Neutrophil (primary cell): ENCODE measurements around the gene MSH3.
"Not testable (repeated sequence)": the region's sequence is repeated elsewhere in the genome, so short reads cannot be mapped to it uniquely, and the experiment has no call there.

ENCODE experiments used
- H3K27ac ChIP-seq: fragments of 200-600 bp; sonication (generic); 2 replicates; pipeline ENCODE4 v1.5.1; 2016; ENCODE audit warnings: mild to moderate bottlenecking, moderate library complexity
- H3K27me3 ChIP-seq: fragments of 200-600 bp; sonication (generic); 2 replicates; pipeline ENCODE4 v1.6.0; 2016; ENCODE audit warnings: mild to moderate bottlenecking
- H3K36me3 ChIP-seq: fragments of 200-600 bp; sonication (generic); 2 replicates; pipeline ENCODE4 v1.5.1; 2017
- H3K4me1 ChIP-seq, 2 experiments: fragments of 200-600 bp in 1 of 2; sonication (generic) in 1 of 2; 1 replicate in 1 of 2; 2 replicates in 1 of 2; pipeline versions ENCODE4 v1.5.1 to v1.6.1; 2013 to 2016; ENCODE audit warnings: low read depth in 1 of 2, low read length in 1 of 2, mild to moderate bottlenecking in 1 of 2, moderate library complexity in 1 of 2; ENCODE audit not compliant: control insufficient read depth in 1 of 2, insufficient read depth in 1 of 2
- H3K4me3 ChIP-seq, 2 experiments: fragments of 200-600 bp in 1 of 2; sonication (generic) in 1 of 2; 1 replicate in 1 of 2; 2 replicates in 1 of 2; pipeline ENCODE4 v1.5.1; 2013 to 2016; ENCODE audit warnings: low read depth in 1 of 2, low read length in 1 of 2, mild to moderate bottlenecking in 1 of 2, moderate library complexity in 1 of 2
- H3K9me3 ChIP-seq: fragments of 200-600 bp; sonication (generic); 2 replicates; pipeline ENCODE4 v1.5.1; 2016
- TF ChIP-seq, protein P1 (sequence below): fragments of 200-600 bp; sonication (generic); IDR thresholded peaks from 2 replicates; pipeline ENCODE4 v1.5.1; 2016; ENCODE audit warnings: antibody characterized with exemption

Gene MSH3

DNA sequence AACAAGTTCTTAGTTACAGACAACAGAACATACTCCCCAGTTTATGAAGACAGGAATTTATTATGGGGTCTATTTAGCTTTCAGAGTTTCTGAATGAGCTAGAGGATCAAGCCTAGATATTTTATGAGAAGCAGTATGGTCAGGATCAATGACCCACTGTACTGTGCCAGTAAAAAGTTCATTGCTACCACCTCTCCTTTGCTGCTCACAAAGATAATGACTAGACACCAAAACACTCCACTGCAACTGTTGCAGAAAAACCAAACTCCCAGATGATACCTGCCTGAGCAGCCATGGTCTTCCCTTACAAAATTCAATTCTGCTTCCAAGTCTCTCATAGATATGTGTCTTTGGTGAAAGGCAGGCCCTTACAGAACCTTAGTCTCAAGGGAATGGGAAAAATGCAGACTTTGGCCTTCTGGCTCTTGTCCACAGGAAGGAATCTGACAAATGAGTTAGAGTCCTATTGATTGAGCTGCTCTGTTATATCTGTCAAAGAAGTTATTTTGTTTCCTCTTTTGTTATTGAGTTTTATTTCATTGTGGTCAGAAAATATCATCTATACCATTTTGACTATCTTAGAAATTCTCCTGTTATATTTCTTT, 231.0 kb downstream of the MSH3 start:
- no peaks in the 10 kb centered on the region for H3K4me1 ChIP-seq
- no peaks in the 10 kb centered on the region for H3K36me3 ChIP-seq
- H3K27ac ChIP-seq = no peak overlapping the region
- no peak overlapping the region for H3K4me3 ChIP-seq
- H3K27me3 ChIP-seq = no peaks in the 10 kb centered on the region
- TF ChIP-seq, protein P1, sequence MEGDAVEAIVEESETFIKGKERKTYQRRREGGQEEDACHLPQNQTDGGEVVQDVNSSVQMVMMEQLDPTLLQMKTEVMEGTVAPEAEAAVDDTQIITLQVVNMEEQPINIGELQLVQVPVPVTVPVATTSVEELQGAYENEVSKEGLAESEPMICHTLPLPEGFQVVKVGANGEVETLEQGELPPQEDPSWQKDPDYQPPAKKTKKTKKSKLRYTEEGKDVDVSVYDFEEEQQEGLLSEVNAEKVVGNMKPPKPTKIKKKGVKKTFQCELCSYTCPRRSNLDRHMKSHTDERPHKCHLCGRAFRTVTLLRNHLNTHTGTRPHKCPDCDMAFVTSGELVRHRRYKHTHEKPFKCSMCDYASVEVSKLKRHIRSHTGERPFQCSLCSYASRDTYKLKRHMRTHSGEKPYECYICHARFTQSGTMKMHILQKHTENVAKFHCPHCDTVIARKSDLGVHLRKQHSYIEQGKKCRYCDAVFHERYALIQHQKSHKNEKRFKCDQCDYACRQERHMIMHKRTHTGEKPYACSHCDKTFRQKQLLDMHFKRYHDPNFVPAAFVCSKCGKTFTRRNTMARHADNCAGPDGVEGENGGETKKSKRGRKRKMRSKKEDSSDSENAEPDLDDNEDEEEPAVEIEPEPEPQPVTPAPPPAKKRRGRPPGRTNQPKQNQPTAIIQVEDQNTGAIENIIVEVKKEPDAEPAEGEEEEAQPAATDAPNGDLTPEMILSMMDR = no peak
- H3K9me3 ChIP-seq = no peaks in the 10 kb centered on the region

DNA sequence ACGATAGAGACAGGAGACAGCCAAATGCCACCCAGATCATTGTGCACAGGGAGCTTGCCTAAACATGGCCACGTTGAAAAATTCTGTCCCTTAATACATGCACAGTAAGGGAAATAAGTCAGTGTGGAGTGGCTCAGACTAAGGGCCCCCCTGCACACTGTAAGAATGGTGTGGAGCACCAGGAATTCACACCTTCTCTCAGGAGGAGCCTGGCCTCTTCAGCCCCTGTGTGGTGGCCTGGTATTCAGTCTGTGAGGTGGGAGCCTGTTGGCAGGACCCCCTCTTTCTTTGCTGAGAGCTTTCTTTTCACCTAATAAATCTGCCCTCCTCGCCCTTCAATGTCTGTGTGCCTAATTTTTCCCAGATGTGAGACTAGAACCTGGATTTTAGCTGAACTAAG, 239.6 kb downstream of the MSH3 start:
- H3K4me3 ChIP-seq = no peak overlapping the region
- no peaks in the 10 kb centered on the region for H3K27me3 ChIP-seq
- H3K36me3 ChIP-seq = no peaks in the 10 kb centered on the region
- TF ChIP-seq, protein P1 = no peak
- H3K27ac ChIP-seq = no peak overlapping the region
- H3K4me1 ChIP-seq = no peaks in the 10 kb centered on the region
- no peaks in the 10 kb centered on the region for H3K9me3 ChIP-seq

DNA sequence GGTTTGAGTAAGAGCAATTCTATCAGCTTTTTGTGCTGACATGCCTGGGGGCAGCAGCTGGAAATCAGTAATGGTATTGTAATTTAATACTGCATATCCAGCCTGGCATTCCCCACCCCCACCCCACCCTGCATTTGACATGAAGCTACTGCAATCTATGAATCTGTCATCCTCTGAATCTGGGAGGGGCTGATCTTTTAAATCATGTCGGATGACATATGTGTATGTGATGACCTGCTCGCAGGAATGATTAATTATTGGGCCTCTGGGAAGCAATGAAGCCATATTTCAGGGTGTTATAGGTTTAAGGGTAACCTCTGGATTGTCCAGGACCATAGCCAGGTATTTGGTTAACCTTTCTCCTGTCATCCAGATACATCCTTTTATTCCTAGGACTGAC, 241.1 kb downstream of the MSH3 start:
- Histone ChIP-seq H3K36me3 (no peaks in the 10 kb centered on the region), H3K9me3 (no peaks in the 10 kb centered on the region), H3K27ac (no peak overlapping the region), H3K4me1 (no peaks in the 10 kb centered on the region), H3K27me3 (no peaks in the 10 kb centered on the region), H3K4me3 (no peak overlapping the region)
- TF ChIP-seq, protein P1 = no peak

DNA sequence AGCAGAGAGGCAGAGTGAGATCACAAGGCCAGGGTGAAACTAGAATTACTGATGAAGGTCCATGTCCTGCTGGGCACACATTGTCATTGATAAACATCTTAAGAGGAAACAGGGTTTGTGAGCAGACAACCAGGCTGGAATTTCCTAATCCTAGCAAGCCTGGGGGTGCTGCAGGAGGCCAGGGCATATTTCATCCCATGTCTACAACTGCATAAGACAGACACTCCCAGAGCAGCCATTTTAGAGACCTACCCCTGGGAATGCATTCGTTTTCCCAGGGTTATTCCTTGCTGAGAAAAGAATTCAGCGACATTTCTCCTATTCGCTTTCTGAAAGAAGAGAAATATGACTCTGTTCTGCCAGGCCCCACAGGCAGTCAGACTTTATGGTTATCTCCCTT, 248.2 kb downstream of the MSH3 start:
- H3K4me1 ChIP-seq, H3K36me3 ChIP-seq, H3K27me3 ChIP-seq, H3K4me3 ChIP-seq, H3K9me3 ChIP-seq, H3K27ac ChIP-seq: not testable (repeated sequence)

DNA sequence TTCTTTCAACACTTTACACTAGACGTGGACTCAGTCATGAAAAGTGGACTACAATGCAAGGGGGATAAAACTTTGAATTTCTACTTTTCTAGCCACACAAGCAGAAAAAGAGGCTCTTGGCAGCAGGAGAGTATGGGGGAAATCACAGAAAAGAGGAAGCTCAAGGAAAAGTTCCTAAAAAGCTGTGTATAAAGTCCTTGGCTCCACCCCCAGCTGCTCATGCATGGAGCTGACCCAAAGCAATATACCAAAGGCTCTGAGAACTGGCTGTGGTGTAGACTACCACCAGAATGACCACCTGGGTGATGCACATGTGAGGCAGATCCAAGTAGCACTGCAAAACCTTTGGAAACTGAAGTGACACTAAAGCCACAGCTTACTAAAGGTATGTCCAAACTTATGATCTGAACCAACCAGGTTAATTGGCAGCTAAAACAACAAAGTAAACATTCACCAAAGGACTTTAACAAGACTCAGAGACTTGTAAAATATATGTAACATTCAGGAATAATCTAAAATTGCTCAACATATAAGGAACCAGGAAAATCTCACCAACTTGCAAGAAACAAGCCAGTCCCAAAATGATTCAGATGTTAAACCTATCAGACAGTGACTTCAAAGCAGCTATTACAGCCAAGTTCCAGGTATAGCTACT, 250.2 kb downstream of the MSH3 start:
- Histone ChIP-seq H3K4me1 (no peaks in the 10 kb centered on the region), H3K27me3 (no peaks in the 10 kb centered on the region), H3K4me3 (no peak overlapping the region), H3K9me3 (peaks cover 8% of the 10 kb centered on the region), H3K27ac (no peak overlapping the region), H3K36me3 (no peaks in the 10 kb centered on the region)
- TF ChIP-seq, protein P1 = no peak

DNA sequence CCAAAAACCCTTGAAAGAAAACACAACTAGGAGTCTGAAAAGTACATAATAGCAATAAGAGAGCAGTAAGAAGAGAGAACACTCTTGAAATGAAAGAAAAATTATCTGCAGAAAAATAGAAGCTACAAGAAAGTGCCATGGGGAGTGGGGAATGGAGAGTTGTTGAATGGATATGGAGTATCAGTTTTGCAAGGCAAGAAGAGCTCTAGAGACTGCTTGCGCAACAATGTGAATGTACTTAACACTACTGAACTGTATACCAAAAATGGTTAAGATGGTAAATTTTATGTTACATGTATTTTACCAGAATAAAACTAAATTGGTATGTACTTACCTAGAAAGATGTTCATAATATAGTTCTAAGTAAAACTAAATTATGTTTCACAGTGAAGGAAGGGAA, 251.0 kb downstream of the MSH3 start:
- Histone ChIP-seq H3K36me3 (no peaks in the 10 kb centered on the region), H3K27ac (no peak overlapping the region), H3K27me3 (no peaks in the 10 kb centered on the region), H3K4me1 (no peaks in the 10 kb centered on the region), H3K4me3 (no peak overlapping the region), H3K9me3 (peaks cover 8% of the 10 kb centered on the region)
- TF ChIP-seq, protein P1 = no peak
